SK-N-SH (cell line): ENCODE measurements around the gene FXYD2. TPM values are rescaled to one million over a fixed set of nuclear protein-coding genes. Genes with fewer than 3 reads are reported as not detected.

Source experiments
- EP300 ChIP-seq, 2 experiments: IDR thresholded peaks; 2 replicates each; pipeline versions ENCODE4 v1.4.0 to v1.6.1; 2012; ENCODE audit warnings: borderline replicate concordance in 1 of 2, low read depth in 1 of 2, low read length in 1 of 2
- FOXJ3 ChIP-seq: sonication (generic); formaldehyde crosslinking; IDR thresholded peaks from 2 replicates; pipeline ENCODE4 v1.5.1; 2020; ENCODE audit warnings: mild to moderate bottlenecking, missing genetic modification reagents
- GATA2 ChIP-seq: sonication (generic); formaldehyde crosslinking; IDR thresholded peaks from 2 replicates; pipeline ENCODE4 v1.5.0; 2020; ENCODE audit warnings: mild to moderate bottlenecking, missing genetic modification reagents
- JUND ChIP-seq: IDR thresholded peaks from 2 replicates; pipeline ENCODE4 v1.4.0; 2012
- NRF1 ChIP-seq: IDR thresholded peaks from 2 replicates; pipeline ENCODE4 v1.6.1; 2012; ENCODE audit warnings: low read depth, mild to moderate bottlenecking, low read length
- RCOR1 ChIP-seq: fragments of 150-350 bp; IDR thresholded peaks from 2 replicates; pipeline ENCODE4 v1.6.1; 2017; ENCODE audit warnings: antibody characterized with exemption, low read length
- SIN3A ChIP-seq: IDR thresholded peaks from 2 replicates; pipeline ENCODE4 v1.6.1; 2012; ENCODE audit warnings: low read depth, mild to moderate bottlenecking, low read length, moderate library complexity, borderline replicate concordance
- TAF1 ChIP-seq: IDR thresholded peaks from 2 replicates; pipeline ENCODE4 v1.6.1; 2012; ENCODE audit warnings: low read depth, mild to moderate bottlenecking, low read length, moderate library complexity, borderline replicate concordance
- TCF12 ChIP-seq: IDR thresholded peaks from 2 replicates; pipeline ENCODE4 v1.4.0; 2012
- polyA plus RNA-seq, 3 experiments: library from polyadenylated mRNA; depleted of rRNA; stranded (reverse); fragments of >200 nt; gene quantifications; 2 replicates each; pipeline ENCODE4 v1.2.3, GENCODE V29; 2012
- TF ChIP-seq, protein P1 (sequence below): IDR thresholded peaks from 2 replicates; pipeline ENCODE4 v1.4.0; 2012; ENCODE audit warnings: low read depth, borderline replicate concordance
- TF ChIP-seq, protein P2 (sequence below): IDR thresholded peaks from 2 replicates; pipeline ENCODE4; 2012
- TF ChIP-seq, protein P3 (sequence below): fragments of 200-600 bp; sonication (generic); IDR thresholded peaks from 2 replicates; pipeline ENCODE4 v1.6.1; 2017; ENCODE audit warnings: antibody characterized with exemption, mild to moderate bottlenecking, moderate library complexity
- TF ChIP-seq, protein P4 (sequence below): IDR thresholded peaks from 2 replicates; pipeline ENCODE4 v1.4.0; 2012; ENCODE audit warnings: low read depth, borderline replicate concordance
- TF ChIP-seq, protein P5 (sequence below): fragments of 150-350 bp; IDR thresholded peaks from 2 replicates; pipeline ENCODE4 v1.6.1; 2017; ENCODE audit warnings: antibody characterized with exemption, low read length, low read depth, borderline replicate concordance

The FXYD2 gene
- polyA plus RNA-seq, 1 of the 3 experiments (the other 2 are of a cell fraction) = not detected

DNA sequence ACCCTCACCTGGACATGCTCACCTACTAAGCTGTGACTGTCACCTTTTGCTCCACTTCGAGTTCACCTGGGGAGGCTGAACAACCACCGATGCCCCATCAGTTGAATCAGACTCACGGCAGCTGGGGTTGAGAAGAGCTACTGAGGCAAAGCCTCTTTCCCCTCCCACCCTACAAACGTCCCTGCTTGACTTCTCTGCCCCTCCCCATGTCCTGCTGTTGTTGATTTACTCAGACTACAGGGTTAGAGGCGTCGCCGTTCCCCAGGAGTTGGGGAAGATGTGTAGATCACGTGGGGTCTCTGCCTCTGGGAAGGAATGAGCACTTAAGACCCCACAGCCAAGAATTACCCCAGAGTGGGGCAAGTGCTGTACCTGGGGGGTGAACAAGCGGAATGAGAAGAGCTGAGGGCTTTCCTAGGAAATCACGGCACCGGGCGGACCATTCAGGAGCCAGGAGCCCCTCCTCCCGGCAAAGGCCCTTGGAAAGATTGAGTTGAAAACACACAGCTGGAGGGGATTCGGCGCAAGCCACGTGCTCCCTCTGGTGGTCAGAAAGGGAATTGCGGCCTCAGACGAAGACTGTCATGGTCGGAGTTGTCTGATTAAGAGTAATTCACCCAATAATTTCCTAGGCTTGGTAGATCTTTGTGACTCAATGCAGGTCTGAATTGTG lies 7.0 kb downstream of the FXYD2 start (continued):
- TF ChIP-seq JUND (no peak), TAF1 (no peak), SIN3A (no peak), NRF1 (no peak), GATA2 (CRISPR knock-in tag) (no peak), TCF12 (no peak; the same call in 1 of the 2 replicates), RCOR1 (0 out of 2 replicates have a peak, but pooled peaks have one; percentile 28), EP300 (IDR thresholded peaks at IDR 0.05; ENCODE audit: borderline replicate concordance in 1 of 2, low read depth in 1 of 2, low read length in 1 of 2) (no peak), FOXJ3 (CRISPR knock-in tag) (no peak)
- TF ChIP-seq, protein P1, sequence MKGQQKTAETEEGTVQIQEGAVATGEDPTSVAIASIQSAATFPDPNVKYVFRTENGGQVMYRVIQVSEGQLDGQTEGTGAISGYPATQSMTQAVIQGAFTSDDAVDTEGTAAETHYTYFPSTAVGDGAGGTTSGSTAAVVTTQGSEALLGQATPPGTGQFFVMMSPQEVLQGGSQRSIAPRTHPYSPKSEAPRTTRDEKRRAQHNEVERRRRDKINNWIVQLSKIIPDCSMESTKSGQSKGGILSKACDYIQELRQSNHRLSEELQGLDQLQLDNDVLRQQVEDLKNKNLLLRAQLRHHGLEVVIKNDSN = no peak
- TF ChIP-seq, protein P2, sequence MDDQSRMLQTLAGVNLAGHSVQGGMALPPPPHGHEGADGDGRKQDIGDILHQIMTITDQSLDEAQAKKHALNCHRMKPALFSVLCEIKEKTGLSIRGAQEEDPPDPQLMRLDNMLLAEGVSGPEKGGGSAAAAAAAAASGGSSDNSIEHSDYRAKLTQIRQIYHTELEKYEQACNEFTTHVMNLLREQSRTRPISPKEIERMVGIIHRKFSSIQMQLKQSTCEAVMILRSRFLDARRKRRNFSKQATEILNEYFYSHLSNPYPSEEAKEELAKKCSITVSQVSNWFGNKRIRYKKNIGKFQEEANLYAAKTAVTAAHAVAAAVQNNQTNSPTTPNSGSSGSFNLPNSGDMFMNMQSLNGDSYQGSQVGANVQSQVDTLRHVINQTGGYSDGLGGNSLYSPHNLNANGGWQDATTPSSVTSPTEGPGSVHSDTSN = no peak
- TF ChIP-seq, protein P3, sequence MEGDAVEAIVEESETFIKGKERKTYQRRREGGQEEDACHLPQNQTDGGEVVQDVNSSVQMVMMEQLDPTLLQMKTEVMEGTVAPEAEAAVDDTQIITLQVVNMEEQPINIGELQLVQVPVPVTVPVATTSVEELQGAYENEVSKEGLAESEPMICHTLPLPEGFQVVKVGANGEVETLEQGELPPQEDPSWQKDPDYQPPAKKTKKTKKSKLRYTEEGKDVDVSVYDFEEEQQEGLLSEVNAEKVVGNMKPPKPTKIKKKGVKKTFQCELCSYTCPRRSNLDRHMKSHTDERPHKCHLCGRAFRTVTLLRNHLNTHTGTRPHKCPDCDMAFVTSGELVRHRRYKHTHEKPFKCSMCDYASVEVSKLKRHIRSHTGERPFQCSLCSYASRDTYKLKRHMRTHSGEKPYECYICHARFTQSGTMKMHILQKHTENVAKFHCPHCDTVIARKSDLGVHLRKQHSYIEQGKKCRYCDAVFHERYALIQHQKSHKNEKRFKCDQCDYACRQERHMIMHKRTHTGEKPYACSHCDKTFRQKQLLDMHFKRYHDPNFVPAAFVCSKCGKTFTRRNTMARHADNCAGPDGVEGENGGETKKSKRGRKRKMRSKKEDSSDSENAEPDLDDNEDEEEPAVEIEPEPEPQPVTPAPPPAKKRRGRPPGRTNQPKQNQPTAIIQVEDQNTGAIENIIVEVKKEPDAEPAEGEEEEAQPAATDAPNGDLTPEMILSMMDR = peak; percentile 98
- TF ChIP-seq, protein P4, sequence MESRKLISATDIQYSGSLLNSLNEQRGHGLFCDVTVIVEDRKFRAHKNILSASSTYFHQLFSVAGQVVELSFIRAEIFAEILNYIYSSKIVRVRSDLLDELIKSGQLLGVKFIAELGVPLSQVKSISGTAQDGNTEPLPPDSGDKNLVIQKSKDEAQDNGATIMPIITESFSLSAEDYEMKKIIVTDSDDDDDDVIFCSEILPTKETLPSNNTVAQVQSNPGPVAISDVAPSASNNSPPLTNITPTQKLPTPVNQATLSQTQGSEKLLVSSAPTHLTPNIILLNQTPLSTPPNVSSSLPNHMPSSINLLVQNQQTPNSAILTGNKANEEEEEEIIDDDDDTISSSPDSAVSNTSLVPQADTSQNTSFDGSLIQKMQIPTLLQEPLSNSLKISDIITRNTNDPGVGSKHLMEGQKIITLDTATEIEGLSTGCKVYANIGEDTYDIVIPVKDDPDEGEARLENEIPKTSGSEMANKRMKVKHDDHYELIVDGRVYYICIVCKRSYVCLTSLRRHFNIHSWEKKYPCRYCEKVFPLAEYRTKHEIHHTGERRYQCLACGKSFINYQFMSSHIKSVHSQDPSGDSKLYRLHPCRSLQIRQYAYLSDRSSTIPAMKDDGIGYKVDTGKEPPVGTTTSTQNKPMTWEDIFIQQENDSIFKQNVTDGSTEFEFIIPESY = no peak
- TF ChIP-seq, protein P5, sequence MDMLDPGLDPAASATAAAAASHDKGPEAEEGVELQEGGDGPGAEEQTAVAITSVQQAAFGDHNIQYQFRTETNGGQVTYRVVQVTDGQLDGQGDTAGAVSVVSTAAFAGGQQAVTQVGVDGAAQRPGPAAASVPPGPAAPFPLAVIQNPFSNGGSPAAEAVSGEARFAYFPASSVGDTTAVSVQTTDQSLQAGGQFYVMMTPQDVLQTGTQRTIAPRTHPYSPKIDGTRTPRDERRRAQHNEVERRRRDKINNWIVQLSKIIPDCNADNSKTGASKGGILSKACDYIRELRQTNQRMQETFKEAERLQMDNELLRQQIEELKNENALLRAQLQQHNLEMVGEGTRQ = no peak
